GM10248 (cell line): ENCODE measurements around the gene IER2.
"Not testable (repeated sequence)": the region's sequence is repeated elsewhere in the genome, so short reads cannot be mapped to it uniquely, and the experiment has no call there.

Experiments used
- CTCF ChIA-PET: fragments of 300-600 bp; sonication (Branson Sonifier 250); formaldehyde crosslinking; extraction: SDS; loops from one replicate; lab custom pipeline; 2021; ENCODE audit warnings: antibody characterized with exemption; lab: Yijun Ruan, JAX
- POLR2A ChIA-PET: fragments of 350-650 bp; sonication (Branson Sonifier 250); formaldehyde crosslinking; extraction: SDS; loops from one replicate; lab custom pipeline; 2020; ENCODE audit warnings: antibody characterized with exemption; lab: Yijun Ruan, JAX
- DNase-seq: peaks from one replicate; pipeline ENCODE4 v3.0.0; 2012; ENCODE audit errors: extremely low spot score
- TF ChIP-seq, protein P1 (sequence below): IDR thresholded peaks from 2 replicates; pipeline ENCODE4 v1.5.1; 2012; ENCODE audit warnings: mild to moderate bottlenecking, low read depth; ENCODE audit errors: extremely low read depth, missing control alignments, control extremely low read depth

Gene IER2

DNA sequence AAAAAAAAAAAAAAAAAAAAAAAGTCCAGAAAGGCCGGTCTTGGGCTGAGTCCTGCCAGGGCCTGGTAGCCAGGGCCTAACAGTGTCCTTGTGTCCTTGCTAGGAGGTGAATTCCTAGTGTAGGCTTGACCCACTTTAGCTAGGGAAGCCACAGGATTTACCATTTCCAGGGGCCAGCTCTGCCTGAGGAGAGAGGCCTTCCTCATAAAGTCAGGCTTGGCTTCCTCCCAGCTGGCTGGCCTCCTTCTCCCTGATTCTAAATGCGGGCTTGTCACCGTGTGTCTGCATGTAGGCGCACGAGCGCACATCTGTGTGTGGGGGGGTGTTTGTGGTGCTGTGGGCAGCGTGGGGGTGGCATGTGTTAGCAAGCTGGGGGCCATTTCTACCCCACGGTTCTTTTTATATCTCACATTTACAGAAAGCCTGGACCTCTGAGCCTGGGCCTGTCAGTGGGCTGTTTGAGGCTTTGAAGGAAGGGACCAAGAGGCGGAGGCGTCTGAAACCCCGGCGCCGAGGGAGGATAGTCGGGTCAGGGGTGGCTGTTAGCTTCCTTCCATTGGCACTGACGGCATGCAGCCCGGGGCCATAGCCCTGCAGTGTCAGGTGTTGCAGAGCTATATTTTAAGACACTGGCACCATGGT, 31.7 kb downstream of the IER2 start:
- ChIA-PET POLR2A (interaction anchor here (0.6 to 1.9 kb wide), 2 partner anchors 26 to 29 kb away, joined by 4 to 13 read pairs; no protein-coding TSS in a partner anchor), CTCF (interaction anchor here (0.6 to 4.9 kb wide), 7 partner anchors 8 to 120 kb away, joined by 3 to 31 read pairs (median 4); no protein-coding TSS in a partner anchor)
- TF ChIP-seq, protein P1, sequence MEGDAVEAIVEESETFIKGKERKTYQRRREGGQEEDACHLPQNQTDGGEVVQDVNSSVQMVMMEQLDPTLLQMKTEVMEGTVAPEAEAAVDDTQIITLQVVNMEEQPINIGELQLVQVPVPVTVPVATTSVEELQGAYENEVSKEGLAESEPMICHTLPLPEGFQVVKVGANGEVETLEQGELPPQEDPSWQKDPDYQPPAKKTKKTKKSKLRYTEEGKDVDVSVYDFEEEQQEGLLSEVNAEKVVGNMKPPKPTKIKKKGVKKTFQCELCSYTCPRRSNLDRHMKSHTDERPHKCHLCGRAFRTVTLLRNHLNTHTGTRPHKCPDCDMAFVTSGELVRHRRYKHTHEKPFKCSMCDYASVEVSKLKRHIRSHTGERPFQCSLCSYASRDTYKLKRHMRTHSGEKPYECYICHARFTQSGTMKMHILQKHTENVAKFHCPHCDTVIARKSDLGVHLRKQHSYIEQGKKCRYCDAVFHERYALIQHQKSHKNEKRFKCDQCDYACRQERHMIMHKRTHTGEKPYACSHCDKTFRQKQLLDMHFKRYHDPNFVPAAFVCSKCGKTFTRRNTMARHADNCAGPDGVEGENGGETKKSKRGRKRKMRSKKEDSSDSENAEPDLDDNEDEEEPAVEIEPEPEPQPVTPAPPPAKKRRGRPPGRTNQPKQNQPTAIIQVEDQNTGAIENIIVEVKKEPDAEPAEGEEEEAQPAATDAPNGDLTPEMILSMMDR: no peak
- peak; percentile 64 for DNase-seq

- POLR2A ChIA-PET: not testable (repeated sequence)
Observed at GRCh38 chr19:13184926-13185325, 34.7 kb downstream of the IER2 start.

DNA sequence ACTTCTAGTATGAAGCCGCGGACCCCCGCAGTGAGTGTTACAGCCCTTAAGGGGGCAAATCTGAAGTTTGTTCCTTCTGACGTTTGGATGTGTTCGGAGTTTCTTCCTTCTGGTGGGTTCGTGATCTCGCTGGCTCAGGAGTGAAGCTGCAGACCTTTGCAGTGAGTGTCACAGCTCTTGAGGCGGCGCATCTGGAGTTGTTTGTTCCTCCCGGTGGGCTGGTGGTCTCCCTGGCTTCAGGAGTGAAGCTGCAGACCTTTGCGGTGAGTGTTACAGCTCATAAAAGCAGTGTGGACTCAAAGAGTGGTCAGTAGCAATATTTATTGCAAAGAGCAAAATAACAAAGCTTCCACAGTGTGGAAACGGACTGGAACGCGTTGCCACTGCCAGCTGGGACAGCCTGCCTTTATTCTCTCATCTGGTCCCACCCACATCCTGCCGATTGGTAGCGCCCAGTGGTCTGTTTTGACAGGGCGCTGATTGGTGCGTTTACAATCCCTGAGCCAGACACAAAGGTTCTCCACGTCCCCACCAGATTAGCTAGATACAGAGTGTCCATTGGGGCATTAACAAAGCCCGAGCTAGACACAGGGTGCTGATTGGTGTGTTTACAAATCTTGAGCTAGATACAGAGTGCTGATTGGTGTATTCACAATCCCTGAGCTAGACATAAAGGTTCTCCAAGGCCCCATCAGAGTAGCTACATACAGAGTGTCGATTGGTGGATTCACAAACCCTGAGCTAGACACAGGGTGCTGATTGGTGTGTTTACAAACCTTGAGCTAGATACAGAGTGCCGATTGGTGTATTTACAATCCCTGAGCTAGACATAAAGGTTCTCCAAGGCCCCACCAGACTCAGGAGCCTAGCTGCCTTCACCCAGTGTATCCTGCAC, 35.8 kb downstream of the IER2 start:
- DNase-seq: not testable (repeated sequence)
- ChIA-PET POLR2A (interaction anchor here (0.6 kb wide), 1 partner anchor 8 kb away, joined by 8 read pairs; no protein-coding TSS in a partner anchor), CTCF (interaction anchor here (1.0 to 1.9 kb wide), 2 partner anchors 8 to 9 kb away, joined by 3 to 12 read pairs; no protein-coding TSS in a partner anchor)

More at GRCh38 chr19:13184926-13185325, 34.7 kb downstream of the IER2 start:
- DNase-seq, CTCF ChIA-PET: not testable (repeated sequence)

DNA sequence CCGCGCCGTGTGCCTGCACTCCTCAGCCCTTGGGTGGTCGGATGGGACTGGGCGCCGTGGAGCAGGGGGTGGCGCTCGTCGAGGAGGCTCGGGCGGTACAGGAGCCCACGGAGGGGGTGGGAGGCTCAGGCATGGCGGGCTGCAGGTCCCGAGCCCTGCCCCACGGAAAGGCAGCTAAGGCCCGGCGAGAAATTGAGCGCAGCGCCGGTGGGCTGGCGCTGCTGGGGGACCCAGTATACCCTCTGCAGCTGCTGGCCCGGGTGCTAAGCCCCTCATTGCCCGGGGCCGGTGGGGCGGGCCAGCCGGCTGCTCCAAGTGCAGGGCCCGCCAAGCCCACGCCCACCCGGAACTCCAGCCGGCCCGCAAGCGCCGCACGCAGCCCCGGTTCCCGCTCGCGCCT, 36.5 kb downstream of the IER2 start:
- POLR2A ChIA-PET: interaction anchor here (0.6 kb wide), 1 partner anchor 8 kb away, joined by 8 read pairs; no protein-coding TSS in a partner anchor
- DNase-seq: not testable (repeated sequence)
- CTCF ChIA-PET: interaction anchor here (1.0 to 1.9 kb wide), 2 partner anchors 8 kb away, joined by 3 to 12 read pairs; no protein-coding TSS in a partner anchor

- TF ChIP-seq, protein P1: no peak
- no peak for DNase-seq
- ChIA-PET CTCF (no interaction called here), POLR2A (no interaction called here)
Observed at GRCh38 chr19:13187419-13187818, 37.2 kb downstream of the IER2 start.

GRCh38 chr19:13189600-13189999, 39.4 kb downstream of the IER2 start:
- TF ChIP-seq, protein P1: no peak
- ChIA-PET POLR2A (no interaction called here), CTCF (no interaction called here)
- no peak for DNase-seq

DNA sequence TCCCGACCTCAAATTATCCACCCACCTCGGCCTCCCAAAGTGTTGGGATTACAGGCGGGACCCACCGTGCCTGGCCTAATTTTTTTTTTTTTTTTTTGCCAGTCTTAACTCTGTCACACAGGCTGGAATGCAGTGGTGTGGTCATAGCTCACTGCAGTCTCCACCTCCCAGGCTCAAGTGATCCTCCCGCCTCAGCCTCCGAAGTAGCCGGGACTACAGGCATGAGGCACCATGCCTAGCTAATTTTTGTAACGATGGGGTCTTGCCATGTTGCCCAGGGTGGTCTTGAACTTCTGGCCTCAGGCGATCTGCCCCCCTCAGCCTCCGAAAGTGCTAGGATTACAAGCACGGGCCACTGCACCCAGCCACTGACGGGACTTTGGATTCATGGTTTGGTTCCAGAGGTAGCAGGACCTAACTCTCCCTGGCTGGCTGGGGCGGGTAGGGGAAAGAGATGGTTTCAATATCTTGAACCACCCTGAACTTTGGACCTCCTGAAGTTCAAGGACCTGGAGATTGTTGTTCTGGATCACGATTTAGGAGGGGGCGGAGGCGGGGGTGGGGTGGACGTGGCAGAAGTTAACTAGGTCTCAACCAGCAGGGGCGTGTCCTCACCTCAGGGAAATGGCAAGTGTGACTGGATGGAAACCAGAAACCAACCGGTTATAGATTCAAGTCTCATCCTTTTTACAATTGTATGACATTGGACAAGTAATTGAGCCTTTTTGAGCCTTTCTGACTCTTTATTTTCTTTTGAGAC, 40.8 kb downstream of the IER2 start:
- TF ChIP-seq, protein P1: no peak
- DNase-seq: no peak
- POLR2A ChIA-PET: no interaction called here
- CTCF ChIA-PET: interaction anchor here (1.3 kb wide), 1 partner anchor 35 kb away, joined by 3 read pairs; no protein-coding TSS in a partner anchor
